ENCODE measurements around the gene MBLAC1. TPM values are rescaled to one million over a fixed set of nuclear protein-coding genes. Genes with fewer than 3 reads are reported as not detected.
A peak's percentile ranks its signal among the peaks of the same experiment; 100 is the strongest.

Gene MBLAC1
- total and polyA plus RNA-seq, 9 of the 15 experiments (the other 6 are each of a cell fraction or from before 2014, with no cell fraction given): 0.03 to 3.1 (median 0.52) TPM

- TF ChIP-seq BCLAF1 (IDR thresholded peaks at IDR 0.05; ENCODE audit: borderline replicate concordance in 1 of 2, control insufficient read depth in 1 of 2, low read depth in 2 of 2, low read length in 1 of 2) (no peak), ZNF274 (IDR thresholded peaks at IDR 0.05; ENCODE audit: borderline replicate concordance, low read depth, low read length) (no peak), ARID3B (CRISPR knock-in tag; IDR thresholded peaks at IDR 0.05; ENCODE audit: borderline replicate concordance) (no peak), CTCF (IDR thresholded peaks at IDR 0.05 in 2 of 3, conservative IDR thresholded peaks at IDR 0.05 in 1 of 3; ENCODE audit: insufficient read depth in 2 of 3, low read depth in 1 of 3, low read length in 3 of 3) (peak in 2 of 3 experiments; percentile 2 to 17; a peak in 1 of 6 replicates), SRSF7 (optimal IDR thresholded peaks at IDR 0.05; ENCODE audit: low read depth, low read length) (no peak), ZNF398 (CRISPR knock-in tag; IDR thresholded peaks at IDR 0.05) (no peak)
Measured at GRCh38 chr7:100111914-100112313, 14.9 kb upstream of the MBLAC1 start (continued).
